Measurements from ENCODE around the gene VWA8.
"Not testable (repeated sequence)": the region's sequence is repeated elsewhere in the genome, so short reads cannot be mapped to it uniquely, and the experiment has no call there.

Gene VWA8

DNA sequence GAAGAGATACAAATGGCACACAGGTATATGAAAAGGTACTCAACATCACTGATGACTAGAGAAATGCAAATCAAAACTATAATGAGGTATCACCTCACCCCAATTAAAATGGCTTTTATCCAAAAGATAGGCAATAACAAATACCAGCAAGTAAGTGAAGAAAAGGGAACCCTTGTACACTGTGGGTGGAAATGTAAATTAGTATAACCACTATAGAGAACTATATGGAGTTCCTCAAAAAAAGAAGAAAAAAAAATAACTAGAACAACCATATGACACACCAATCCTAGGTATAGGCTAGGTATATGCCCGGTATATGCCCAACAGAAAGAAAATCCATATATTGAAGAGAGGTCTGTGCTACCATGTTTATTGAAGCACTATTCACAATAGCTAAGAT, 150.9 kb downstream of the VWA8 start:
- no peak for DNase-seq
- no peak for TF ChIP-seq GATA1 (IDR thresholded peaks at IDR 0.05; ENCODE audit: low read depth, low read length)
- no peak for TF ChIP-seq POLR2A (IDR thresholded peaks at IDR 0.05; ENCODE audit: low read length)

DNA sequence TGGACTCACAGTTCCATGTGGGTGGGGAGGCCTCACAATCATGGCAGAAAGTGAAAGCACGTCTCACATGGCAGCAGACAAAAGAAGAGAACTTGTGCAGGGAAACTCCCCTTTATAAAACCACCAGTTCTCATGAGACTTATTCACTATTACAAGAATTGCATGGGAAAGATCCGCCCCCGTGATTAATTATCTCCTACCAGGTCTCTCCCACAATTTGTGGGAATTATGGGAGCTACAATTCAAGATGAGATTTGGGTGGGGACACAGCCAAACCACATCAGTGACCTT, 157.5 kb downstream of the VWA8 start:
- not testable (repeated sequence) for DNase-seq

DNA sequence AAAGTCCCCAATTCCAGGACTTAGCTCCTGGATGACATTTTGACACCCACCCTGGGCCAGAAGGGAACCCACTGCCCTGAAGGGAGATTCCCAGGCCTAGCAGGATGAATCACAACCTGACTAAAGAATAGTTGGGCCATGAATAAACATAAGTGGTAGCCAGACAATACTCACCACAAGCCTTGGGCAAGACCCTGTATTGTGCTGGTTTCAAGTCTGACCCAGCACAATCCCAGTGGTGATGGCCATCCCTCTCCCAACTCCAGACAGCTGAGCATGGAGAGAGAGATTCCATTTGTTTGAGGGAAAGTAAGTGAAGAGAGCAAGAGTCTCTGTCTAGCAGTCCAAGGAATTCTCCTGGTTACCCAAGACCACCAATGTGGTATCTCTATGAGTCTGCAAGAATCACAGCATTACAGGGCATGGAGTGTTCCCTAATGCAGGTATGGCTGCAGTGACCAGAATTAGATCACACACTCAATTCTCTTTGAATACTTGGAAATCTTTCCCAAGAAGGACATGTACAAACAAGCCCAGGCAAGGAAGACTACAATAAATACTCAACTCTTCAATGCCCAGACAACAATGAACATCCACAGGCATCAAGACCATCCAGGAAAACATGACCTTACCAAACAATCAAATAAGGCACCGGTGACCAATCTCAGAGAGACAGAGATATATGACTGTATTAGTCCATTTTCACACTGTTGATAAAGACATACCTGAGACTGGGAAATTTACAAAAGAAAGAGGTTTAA, 158.0 kb downstream of the VWA8 start:
- TF ChIP-seq GATA1 (IDR thresholded peaks at IDR 0.05; ENCODE audit: low read depth, low read length) (no peak), POLR2A (IDR thresholded peaks at IDR 0.05; ENCODE audit: low read length) (no peak)
- DNase-seq: no peak

DNA sequence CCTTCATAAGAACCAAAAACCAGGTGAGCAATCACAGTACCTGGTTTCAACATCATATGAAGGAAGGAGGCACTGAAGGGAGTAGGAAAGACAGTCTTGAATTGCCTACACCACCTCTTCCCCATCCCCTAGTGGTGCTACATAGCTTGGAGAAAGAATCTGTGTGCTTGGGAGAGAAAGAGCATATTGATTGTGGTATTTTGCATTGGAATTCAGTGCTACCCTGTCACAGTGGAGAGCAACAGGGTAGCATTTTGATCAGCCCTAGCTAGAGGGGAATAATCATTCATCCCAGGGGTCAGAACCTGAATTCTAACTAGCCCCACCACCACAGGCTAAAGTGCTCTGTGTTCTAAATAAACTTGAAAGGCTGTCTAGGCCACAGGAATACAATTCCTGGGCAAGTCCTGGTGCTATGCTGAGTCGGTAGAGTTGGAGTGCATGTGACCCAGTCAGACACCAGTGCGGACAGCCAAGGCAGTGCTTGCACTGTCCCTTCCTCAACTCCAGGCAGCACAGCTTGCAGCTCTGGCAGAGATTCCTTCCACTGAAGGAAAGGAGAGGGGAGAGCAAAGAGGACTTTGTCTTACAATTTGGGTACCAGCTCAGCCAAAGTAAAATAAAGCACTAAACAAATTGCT, 158.7 kb downstream of the VWA8 start:
- DNase-seq: no peak
- TF ChIP-seq POLR2A (IDR thresholded peaks at IDR 0.05; ENCODE audit: low read length) (no peak), GATA1 (IDR thresholded peaks at IDR 0.05; ENCODE audit: low read depth, low read length) (no peak)

DNA sequence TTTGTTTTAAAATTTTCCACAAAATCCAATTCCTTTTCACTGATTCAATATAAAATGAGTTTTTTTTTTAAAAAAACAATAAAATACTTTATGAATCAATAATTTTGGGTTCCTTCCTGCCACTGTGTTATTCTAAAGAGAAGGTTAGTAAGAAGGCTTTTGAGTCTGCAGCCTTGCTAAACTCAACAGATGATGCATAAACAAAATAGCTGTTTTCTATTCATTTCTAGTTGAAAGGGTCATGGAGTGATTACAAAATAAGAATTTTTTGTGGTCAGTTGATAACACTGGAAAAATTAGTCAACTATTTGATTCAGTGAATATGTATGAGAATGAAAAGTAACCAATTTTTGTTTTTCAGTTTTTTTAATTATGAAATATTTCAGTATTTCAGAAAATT, 169.9 kb downstream of the VWA8 start:
- no peak for DNase-seq
- TF ChIP-seq POLR2A (IDR thresholded peaks at IDR 0.05; ENCODE audit: low read length): no peak
- no peak for TF ChIP-seq GATA1 (IDR thresholded peaks at IDR 0.05; ENCODE audit: low read depth, low read length)

DNA sequence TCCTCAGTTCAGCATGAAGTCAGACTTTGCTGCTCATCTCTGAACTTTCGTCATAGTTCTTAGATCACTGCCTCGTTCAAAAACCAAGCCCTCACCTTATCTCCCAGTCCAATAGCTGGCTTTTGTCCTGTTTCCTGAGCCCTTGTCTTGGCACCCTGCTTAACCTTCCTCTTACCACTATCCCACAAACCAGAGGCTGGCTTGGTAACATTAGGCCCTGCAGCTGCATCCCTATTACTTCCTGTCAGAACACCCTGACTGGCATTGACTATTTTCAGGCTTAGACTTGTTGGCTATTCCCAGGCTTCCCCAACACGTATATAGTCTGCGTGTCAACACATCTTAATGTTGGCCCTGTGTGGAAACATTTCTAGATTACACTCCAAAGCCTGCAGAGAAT, 172.4 kb downstream of the VWA8 start:
- no peak for DNase-seq
- TF ChIP-seq POLR2A (IDR thresholded peaks at IDR 0.05; ENCODE audit: low read length) (no peak), GATA1 (IDR thresholded peaks at IDR 0.05; ENCODE audit: low read depth, low read length) (no peak)

DNA sequence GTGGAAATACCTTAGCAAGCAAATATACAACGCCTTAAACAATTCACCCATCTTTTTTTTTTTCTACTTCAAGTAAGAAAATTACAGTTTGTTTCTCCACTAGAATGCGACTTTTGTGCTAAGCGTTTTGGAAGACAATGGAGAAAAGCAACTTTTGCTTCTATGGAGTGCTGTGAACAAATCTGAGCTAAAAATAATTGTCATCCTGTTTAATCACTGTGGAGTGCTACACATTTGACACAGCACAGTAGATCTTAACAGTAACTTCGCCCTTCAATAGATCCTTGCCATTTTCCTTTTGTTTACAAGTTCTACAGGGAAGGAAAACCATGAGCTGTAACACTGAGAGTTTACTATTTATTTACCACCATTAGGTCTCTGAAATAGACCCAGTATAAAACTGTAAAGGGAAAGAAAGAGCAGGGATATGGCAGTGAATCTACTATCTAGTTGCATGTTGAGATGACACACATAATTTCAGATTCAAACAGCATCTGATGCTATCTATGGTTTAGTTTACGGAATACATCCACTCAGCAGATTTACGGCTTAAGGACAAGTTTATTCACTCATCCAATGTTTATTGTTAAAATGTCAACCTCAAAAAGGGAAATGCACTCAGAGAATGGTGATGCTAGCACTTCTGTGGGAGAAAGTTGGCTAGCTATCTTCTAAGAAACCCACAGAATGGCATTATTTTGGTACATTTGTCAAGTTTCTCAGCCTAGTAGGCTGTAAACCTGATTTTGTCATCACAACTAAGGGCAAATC, 175.3 kb downstream of the VWA8 start:
- TF ChIP-seq GATA1 (IDR thresholded peaks at IDR 0.05; ENCODE audit: low read depth, low read length): no peak
- no peak for TF ChIP-seq POLR2A (IDR thresholded peaks at IDR 0.05; ENCODE audit: low read length)
- DNase-seq: no peak

DNA sequence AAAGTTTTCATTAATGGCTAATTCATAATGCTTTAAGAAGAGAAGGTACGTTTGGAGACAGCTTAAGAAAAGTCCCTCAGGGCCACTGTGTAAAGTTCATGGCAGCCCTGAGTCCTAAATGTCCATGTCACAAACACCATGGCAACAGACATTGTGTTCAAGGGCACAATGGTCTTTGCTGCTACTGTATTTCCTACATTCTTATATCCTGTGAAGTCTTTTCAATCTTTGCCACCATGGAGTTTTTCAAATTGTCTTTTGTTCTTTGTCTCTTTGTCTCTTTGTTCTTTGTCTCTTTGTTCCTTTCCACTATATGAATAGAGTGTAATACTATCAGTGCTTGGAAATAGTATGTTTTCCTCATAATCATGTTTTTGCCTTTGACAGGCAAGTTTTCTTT, 178.8 kb downstream of the VWA8 start:
- no peak for TF ChIP-seq POLR2A (IDR thresholded peaks at IDR 0.05; ENCODE audit: low read length)
- no peak for TF ChIP-seq GATA1 (IDR thresholded peaks at IDR 0.05; ENCODE audit: low read depth, low read length)
- no peak for DNase-seq

DNA sequence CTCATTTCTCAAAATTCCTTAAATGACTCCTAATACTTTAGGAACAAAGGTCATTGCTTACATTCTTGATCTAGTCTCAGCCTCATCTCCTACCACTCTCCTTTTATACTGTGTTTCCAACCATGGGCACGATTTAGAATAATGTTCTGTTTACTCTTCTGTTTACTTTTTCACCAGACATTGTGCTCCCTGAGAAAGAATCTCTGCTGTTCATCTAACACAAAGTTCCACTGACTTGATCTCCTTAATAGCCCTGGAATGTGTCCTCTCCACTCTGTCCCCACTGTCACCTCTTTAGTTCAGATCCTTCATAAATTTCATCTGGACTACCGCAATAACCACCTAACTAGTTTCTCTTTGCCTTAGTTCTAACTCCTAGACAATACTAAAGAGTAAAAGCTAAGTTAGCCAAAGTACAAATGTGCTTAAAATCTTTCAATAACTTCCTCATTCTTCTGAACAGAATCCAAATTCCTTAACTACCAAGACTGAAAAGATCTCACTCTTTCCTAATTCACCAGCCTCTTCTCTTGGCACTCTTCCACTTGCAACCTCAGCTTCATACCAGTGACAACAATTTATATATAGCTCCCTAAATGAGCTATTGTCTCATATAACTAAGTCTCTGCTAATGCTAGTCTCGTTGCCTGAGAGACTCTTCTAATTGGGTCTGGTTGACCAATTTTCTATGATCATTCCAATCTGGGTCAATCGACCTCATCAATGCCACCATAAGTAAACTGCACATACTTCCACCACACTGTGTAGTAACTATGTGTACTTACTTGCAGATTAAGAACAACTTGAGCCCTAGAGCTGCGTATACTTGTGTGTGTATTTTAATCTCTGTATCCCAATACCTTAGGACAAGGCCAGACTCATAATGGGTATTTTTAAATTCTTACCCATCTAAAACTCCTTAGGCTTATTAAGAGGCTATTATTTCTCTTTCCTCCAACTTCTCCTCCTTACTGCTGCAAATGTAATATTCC, 179.9 kb downstream of the VWA8 start:
- no peak for DNase-seq
- no peak for TF ChIP-seq POLR2A (IDR thresholded peaks at IDR 0.05; ENCODE audit: low read length)
- no peak for TF ChIP-seq GATA1 (IDR thresholded peaks at IDR 0.05; ENCODE audit: low read depth, low read length)

DNA sequence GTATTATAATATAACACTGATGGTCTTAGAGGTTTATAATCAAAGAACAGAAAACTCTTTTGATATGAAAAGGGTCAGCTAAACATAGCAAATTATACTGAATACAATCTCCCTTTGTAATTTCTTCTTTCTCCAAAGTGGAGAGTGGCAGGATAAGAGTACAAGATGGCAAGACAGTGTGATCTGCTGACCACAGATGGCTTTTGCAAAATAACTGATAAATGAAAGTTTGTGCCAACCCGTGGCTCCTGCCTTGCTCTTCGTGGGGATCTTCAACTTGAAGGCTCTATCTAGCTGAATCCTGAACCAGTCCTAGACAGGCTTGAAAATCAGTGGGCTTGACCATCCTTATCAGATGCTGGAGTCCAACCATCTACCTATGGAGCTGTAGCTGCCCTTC, 185.7 kb downstream of the VWA8 start:
- DNase-seq: peak in 1 of 2 experiments; percentile 41
- no peak for TF ChIP-seq GATA1 (IDR thresholded peaks at IDR 0.05; ENCODE audit: low read depth, low read length)

DNA sequence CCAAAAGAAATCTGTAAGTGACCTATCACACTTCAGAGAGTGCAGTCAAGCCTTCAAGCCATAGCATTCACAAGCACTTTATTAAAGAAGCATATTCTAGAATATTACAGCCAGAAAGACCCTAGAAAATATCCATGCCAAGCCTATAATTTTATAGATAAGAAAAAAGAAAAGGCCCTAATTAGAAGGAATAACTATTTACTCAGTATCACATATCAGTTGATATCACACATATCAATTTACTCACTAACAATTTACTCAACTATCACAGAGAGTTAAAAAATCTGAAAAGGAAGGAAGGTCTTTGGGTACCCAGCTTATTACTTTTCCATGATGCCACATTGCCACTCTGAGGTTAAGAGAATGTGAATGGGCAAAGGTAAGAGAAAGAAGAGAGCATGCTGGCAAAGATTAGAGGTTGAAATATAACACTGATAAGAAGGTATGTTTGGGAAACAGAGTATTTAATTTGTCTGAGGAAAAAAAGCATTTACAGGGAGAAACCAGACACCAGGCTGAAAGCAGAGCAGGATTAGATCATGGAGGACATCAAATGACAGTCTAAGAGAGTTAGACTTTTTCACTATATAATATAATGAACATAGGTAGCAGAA, 186.2 kb downstream of the VWA8 start:
- no peak for TF ChIP-seq POLR2A (IDR thresholded peaks at IDR 0.05; ENCODE audit: low read length)
- no peak for TF ChIP-seq GATA1 (IDR thresholded peaks at IDR 0.05; ENCODE audit: low read depth, low read length)
- no peak for DNase-seq

DNA sequence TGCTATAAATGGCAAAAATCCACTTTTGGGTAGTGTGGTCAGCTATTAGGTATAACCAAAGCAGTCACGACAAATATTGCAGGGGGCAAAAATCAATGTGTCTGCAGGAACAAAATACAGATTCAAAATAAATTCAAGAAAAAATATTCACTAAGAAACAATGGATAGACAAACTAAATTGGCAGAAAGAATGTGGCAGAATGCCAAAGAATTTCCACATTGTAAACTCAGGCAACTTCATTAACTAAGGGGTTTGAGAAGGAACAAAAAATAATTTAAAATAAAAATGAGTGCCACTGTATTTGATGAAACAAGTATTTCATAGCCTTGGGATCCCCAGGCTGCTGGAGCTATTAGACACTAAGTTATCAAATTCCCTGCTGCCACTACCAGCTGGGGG, 193.1 kb downstream of the VWA8 start:
- DNase-seq: no peak

DNA sequence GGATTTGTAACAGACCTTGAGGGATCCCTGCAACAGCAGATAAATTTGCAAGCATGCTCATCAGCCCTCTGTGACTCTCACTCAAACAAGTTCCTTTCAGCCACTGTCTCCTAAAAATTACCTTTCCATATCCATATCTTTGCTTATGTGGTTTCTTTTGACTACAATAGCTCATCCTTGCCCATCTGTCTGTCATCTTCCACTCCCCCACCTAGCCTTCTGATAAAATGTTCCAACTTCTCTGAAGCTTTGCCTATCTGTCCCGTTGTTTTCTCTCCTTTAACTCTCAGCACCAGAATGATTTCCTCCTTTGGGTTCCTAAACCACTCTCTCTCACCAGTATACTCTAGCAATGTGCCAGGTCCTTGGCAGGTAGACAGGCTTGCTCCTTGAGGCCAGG, 194.5 kb downstream of the VWA8 start:
- DNase-seq: no peak
- TF ChIP-seq GATA1 (IDR thresholded peaks at IDR 0.05; ENCODE audit: low read depth, low read length) (no peak), POLR2A (IDR thresholded peaks at IDR 0.05; ENCODE audit: low read length) (no peak)

More for the DNA sequence above, 193.1 kb downstream of the VWA8 start:
- TF ChIP-seq GATA1 (IDR thresholded peaks at IDR 0.05; ENCODE audit: low read depth, low read length): no peak
- no peak for TF ChIP-seq POLR2A (IDR thresholded peaks at IDR 0.05; ENCODE audit: low read length)
